ENCODE data around the gene NR1I2.

Gene NR1I2

GRCh38 chr3:119782460-119782859 is 559 bp downstream of the NR1I2 start:
- Histone ChIP-seq H3K4me3 (ENCODE audit: low read length) (no peak overlapping the region), H3K27me3 (ENCODE audit: control insufficient read depth, insufficient read depth, low read length) (no peaks in the 10 kb centered on the region), H3K36me3 (ENCODE audit: control insufficient read depth, low read depth, low read length) (no peaks in the 10 kb centered on the region), H3K27ac (ENCODE audit: low read length) (no peak overlapping the region), H3K9me3 (ENCODE audit: control insufficient read depth, low read depth, low read length) (no peaks in the 10 kb centered on the region), H3K9ac (ENCODE audit: low read length) (no peak overlapping the region), H3K4me1 (ENCODE audit: control insufficient read depth, low read depth, low read length) (no peaks in the 10 kb centered on the region)

DNA sequence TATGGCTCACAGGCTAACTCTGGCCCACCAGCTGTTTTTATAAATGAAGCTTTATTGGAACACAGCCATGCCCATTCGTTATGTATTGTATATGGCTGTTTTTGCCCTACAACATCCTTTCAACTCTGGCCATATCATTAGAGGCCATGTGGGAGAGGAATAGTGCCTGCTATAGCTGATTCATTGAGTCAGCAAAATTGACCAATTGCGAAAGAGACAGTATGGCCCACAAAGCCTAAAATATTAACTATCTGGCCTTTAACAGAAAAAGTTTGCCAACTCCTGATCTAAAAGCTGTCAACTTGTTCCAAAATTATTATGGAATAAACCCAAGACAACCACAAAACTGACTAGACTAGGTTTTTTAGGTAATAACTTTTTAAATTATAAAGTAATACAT is 1.4 kb downstream of the NR1I2 start:
- Histone ChIP-seq H3K36me3 (ENCODE audit: control insufficient read depth, low read depth, low read length) (no peaks in the 10 kb centered on the region), H3K9me3 (ENCODE audit: control insufficient read depth, low read depth, low read length) (no peaks in the 10 kb centered on the region), H3K4me1 (ENCODE audit: control insufficient read depth, low read depth, low read length) (no peaks in the 10 kb centered on the region), H3K27ac (ENCODE audit: low read length) (no peak overlapping the region), H3K27me3 (ENCODE audit: control insufficient read depth, insufficient read depth, low read length) (no peaks in the 10 kb centered on the region), H3K9ac (ENCODE audit: low read length) (no peak overlapping the region), H3K4me3 (ENCODE audit: low read length) (no peak overlapping the region)

DNA sequence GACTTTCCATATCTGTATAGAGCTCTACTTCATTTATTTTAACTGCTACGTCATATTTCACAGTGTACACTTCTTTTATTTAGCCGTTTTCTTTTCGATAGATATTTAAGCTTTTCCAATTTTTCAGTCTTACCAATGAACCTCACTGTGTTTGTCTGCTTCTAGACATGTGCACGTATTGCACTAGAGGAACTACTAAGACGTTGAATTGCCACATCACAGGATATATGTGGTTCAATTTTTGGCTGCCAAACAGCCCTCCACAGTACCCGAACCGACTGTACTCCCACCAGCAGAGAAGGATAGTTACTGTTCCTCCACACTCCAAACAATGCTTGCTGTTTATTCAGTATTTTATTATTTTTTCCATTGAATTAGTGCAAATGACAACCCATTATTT is 2.0 kb downstream of the NR1I2 start:
- Histone ChIP-seq H3K9ac (ENCODE audit: low read length) (no peak overlapping the region), H3K27ac (ENCODE audit: low read length) (no peak overlapping the region), H3K36me3 (ENCODE audit: control insufficient read depth, low read depth, low read length) (no peaks in the 10 kb centered on the region), H3K27me3 (ENCODE audit: control insufficient read depth, insufficient read depth, low read length) (no peaks in the 10 kb centered on the region), H3K9me3 (ENCODE audit: control insufficient read depth, low read depth, low read length) (no peaks in the 10 kb centered on the region), H3K4me1 (ENCODE audit: control insufficient read depth, low read depth, low read length) (no peaks in the 10 kb centered on the region), H3K4me3 (ENCODE audit: low read length) (no peak overlapping the region)

DNA sequence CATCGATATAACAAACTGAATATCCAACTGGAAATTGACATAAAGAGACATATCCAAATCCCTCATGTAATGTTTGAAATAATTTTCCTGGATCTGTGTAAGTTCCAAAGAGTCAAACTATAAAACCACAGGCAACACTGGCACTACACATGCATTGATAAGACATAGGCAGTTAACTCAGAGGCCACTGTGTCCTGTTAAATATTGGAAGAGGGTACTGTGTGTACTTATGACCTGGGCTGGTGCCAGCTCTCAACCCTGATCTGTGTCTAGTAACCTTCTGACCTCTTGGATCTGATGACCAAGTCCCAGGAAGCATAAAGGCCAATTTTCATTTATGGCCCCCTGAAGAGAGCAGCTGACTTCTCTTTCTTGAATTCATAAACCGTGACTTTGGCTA is 4.5 kb downstream of the NR1I2 start:
- Histone ChIP-seq H3K27ac (ENCODE audit: low read length) (no peak overlapping the region), H3K9ac (ENCODE audit: low read length) (no peak overlapping the region), H3K9me3 (ENCODE audit: control insufficient read depth, low read depth, low read length) (no peaks in the 10 kb centered on the region), H3K4me3 (ENCODE audit: low read length) (no peak overlapping the region), H3K36me3 (ENCODE audit: control insufficient read depth, low read depth, low read length) (no peaks in the 10 kb centered on the region), H3K4me1 (ENCODE audit: control insufficient read depth, low read depth, low read length) (no peaks in the 10 kb centered on the region), H3K27me3 (ENCODE audit: control insufficient read depth, insufficient read depth, low read length) (no peaks in the 10 kb centered on the region)

- Histone ChIP-seq H3K4me1 (ENCODE audit: control insufficient read depth, low read depth, low read length) (peaks cover 5% of the 10 kb centered on the region), H3K27ac (ENCODE audit: low read length) (no peak overlapping the region), H3K27me3 (ENCODE audit: control insufficient read depth, insufficient read depth, low read length) (no peaks in the 10 kb centered on the region), H3K9me3 (ENCODE audit: control insufficient read depth, low read depth, low read length) (no peaks in the 10 kb centered on the region), H3K9ac (ENCODE audit: low read length) (no peak overlapping the region), H3K4me3 (ENCODE audit: low read length) (no peak overlapping the region), H3K36me3 (ENCODE audit: control insufficient read depth, low read depth, low read length) (no peaks in the 10 kb centered on the region)
Measured at GRCh38 chr3:119790369-119790768, 8.5 kb downstream of the NR1I2 start.

DNA sequence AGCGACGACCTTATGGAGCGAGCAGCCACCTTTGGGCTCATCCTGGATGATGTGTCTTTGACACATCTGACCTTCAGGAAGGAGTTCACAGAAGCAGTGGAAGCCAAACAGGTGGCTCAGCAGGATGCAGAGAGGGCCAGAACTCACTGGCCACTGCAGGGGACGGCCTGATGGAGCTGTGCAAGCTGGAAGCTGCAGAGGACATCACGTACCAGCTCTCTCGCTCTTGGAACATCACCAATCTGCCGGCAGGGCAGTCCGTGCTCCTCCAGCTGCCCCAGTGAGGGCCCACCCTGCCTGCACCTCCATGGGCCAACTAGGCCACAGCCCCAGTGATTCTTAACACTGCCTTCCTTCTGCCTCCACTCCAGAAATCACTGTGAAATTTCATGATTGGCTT is 10.4 kb downstream of the NR1I2 start:
- Histone ChIP-seq H3K9me3 (ENCODE audit: control insufficient read depth, low read depth, low read length) (no peaks in the 10 kb centered on the region), H3K9ac (ENCODE audit: low read length) (no peak overlapping the region), H3K27me3 (ENCODE audit: control insufficient read depth, insufficient read depth, low read length) (no peaks in the 10 kb centered on the region), H3K4me3 (ENCODE audit: low read length) (no peak overlapping the region), H3K4me1 (ENCODE audit: control insufficient read depth, low read depth, low read length) (peaks cover 9% of the 10 kb centered on the region), H3K27ac (ENCODE audit: low read length) (no peak overlapping the region), H3K36me3 (ENCODE audit: control insufficient read depth, low read depth, low read length) (no peaks in the 10 kb centered on the region)

- Histone ChIP-seq H3K4me1 (ENCODE audit: control insufficient read depth, low read depth, low read length) (peaks cover 9% of the 10 kb centered on the region), H3K9me3 (ENCODE audit: control insufficient read depth, low read depth, low read length) (no peaks in the 10 kb centered on the region), H3K4me3 (ENCODE audit: low read length) (no peak overlapping the region), H3K27me3 (ENCODE audit: control insufficient read depth, insufficient read depth, low read length) (no peaks in the 10 kb centered on the region), H3K27ac (ENCODE audit: low read length) (no peak overlapping the region), H3K36me3 (ENCODE audit: control insufficient read depth, low read depth, low read length) (no peaks in the 10 kb centered on the region), H3K9ac (ENCODE audit: low read length) (no peak overlapping the region)
Measured at GRCh38 chr3:119794401-119794800, 12.5 kb downstream of the NR1I2 start.

- H3K4me1 ChIP-seq (ENCODE audit: control insufficient read depth, low read depth, low read length): peaks cover 9% of the 10 kb centered on the region
- H3K9ac ChIP-seq (ENCODE audit: low read length): no peak overlapping the region
- no peaks in the 10 kb centered on the region for H3K36me3 ChIP-seq (ENCODE audit: control insufficient read depth, low read depth, low read length)
- H3K27me3 ChIP-seq (ENCODE audit: control insufficient read depth, insufficient read depth, low read length): no peaks in the 10 kb centered on the region
- no peak overlapping the region for H3K27ac ChIP-seq (ENCODE audit: low read length)
- no peak overlapping the region for H3K4me3 ChIP-seq (ENCODE audit: low read length)
- H3K9me3 ChIP-seq (ENCODE audit: control insufficient read depth, low read depth, low read length): no peaks in the 10 kb centered on the region
Measured at GRCh38 chr3:119794971-119795612, 13.2 kb downstream of the NR1I2 start.

DNA sequence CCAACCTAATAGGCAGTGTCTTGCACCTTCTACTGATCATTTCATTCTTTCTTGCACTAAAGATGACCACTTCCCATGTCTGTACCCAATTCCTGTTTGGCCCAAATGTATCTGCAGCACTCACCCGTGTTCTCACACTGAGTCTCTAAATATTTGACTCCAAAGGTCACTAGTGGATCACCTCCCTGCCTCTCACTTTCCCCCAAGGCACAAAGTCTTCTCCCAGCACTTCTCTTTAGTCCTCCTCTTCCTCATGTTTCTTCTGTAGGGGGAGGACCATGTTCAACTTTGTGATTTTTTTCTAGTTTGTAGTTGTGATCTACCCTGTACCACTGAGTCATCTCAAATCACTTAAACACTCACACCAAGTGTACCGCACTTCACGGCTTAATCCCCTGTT is 13.9 kb downstream of the NR1I2 start:
- H3K9ac ChIP-seq (ENCODE audit: low read length): no peak overlapping the region
- H3K27ac ChIP-seq (ENCODE audit: low read length): no peak overlapping the region
- H3K4me1 ChIP-seq (ENCODE audit: control insufficient read depth, low read depth, low read length): peaks cover 9% of the 10 kb centered on the region
- H3K27me3 ChIP-seq (ENCODE audit: control insufficient read depth, insufficient read depth, low read length): no peaks in the 10 kb centered on the region
- H3K9me3 ChIP-seq (ENCODE audit: control insufficient read depth, low read depth, low read length): no peaks in the 10 kb centered on the region
- H3K36me3 ChIP-seq (ENCODE audit: control insufficient read depth, low read depth, low read length): no peaks in the 10 kb centered on the region
- H3K4me3 ChIP-seq (ENCODE audit: low read length): no peak overlapping the region

DNA sequence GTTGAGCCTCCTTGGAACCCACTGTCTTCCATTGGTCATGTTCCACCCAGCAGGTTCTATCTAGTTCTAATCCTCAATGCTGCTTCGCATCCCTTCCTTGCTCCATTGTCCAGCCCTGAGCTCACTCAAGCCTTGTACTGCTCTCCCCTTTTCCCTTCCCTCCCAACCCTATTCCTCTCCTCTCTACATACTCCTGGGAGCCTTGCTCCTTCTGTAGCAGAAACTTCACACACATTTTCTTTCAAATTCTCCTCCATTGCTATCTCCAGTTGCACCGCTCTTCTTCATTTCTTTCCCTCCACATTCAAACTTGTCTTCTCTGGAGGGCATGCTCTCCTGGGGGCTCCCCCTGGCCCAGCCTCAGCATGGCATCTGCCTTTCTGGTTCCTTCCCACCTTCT is 14.5 kb downstream of the NR1I2 start:
- H3K36me3 ChIP-seq (ENCODE audit: control insufficient read depth, low read depth, low read length): no peaks in the 10 kb centered on the region
- H3K9ac ChIP-seq (ENCODE audit: low read length): no peak overlapping the region
- H3K27me3 ChIP-seq (ENCODE audit: control insufficient read depth, insufficient read depth, low read length): no peaks in the 10 kb centered on the region
- H3K4me3 ChIP-seq (ENCODE audit: low read length): no peak overlapping the region
- peaks cover 9% of the 10 kb centered on the region for H3K4me1 ChIP-seq (ENCODE audit: control insufficient read depth, low read depth, low read length)
- no peak overlapping the region for H3K27ac ChIP-seq (ENCODE audit: low read length)
- no peaks in the 10 kb centered on the region for H3K9me3 ChIP-seq (ENCODE audit: control insufficient read depth, low read depth, low read length)

DNA sequence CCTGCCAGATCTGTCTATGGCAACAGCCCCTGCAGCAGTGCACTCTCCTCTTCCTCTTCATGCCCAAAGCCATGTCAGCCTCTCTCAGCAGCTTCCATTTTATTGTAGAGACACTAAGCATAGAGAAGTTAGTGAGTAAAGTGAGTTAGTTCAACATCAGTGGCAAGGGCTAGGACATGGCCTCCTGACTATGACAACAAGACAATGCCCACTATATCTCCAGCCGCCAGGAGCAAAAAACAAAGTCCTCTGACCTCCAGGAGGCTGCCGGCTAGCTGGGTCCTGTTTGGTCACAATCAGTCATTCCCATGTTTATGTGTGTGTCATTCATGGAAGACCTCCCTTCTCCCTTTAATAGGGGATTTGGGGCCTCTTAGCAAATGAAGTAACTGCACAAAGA is 14.9 kb downstream of the NR1I2 start:
- Histone ChIP-seq H3K4me3 (ENCODE audit: low read length) (no peak overlapping the region), H3K36me3 (ENCODE audit: control insufficient read depth, low read depth, low read length) (no peaks in the 10 kb centered on the region), H3K9me3 (ENCODE audit: control insufficient read depth, low read depth, low read length) (no peaks in the 10 kb centered on the region), H3K27ac (ENCODE audit: low read length) (no peak overlapping the region), H3K9ac (ENCODE audit: low read length) (no peak overlapping the region), H3K4me1 (ENCODE audit: control insufficient read depth, low read depth, low read length) (peaks cover 9% of the 10 kb centered on the region), H3K27me3 (ENCODE audit: control insufficient read depth, insufficient read depth, low read length) (no peaks in the 10 kb centered on the region)

DNA sequence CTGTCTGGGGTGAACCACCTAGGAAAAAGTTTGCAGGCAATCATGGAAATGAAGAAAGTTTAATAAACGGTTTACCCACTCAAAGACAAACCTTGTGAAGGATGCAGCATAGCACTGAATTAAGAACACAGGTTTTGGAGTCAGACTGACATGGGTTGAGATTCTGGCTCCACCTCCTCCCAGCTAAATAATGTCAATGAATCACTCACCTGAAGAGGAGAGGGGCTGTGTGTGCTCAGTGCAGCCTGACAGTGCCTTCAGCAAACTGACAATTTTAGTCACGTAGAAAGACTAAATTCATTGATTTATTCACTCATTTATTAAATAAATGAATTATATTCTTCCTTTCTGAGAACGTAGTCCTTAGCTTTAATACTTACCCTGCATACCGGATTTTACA is 18.9 kb downstream of the NR1I2 start:
- Histone ChIP-seq H3K4me1 (ENCODE audit: control insufficient read depth, low read depth, low read length) (no peaks in the 10 kb centered on the region), H3K36me3 (ENCODE audit: control insufficient read depth, low read depth, low read length) (no peaks in the 10 kb centered on the region), H3K4me3 (ENCODE audit: low read length) (no peak overlapping the region), H3K27ac (ENCODE audit: low read length) (no peak overlapping the region), H3K9me3 (ENCODE audit: control insufficient read depth, low read depth, low read length) (no peaks in the 10 kb centered on the region), H3K9ac (ENCODE audit: low read length) (no peak overlapping the region), H3K27me3 (ENCODE audit: control insufficient read depth, insufficient read depth, low read length) (no peaks in the 10 kb centered on the region)
